GM12891 (cell line): ENCODE data around the gene ATP1A2.

ENCODE experiments used
- POLR2A ChIP-seq: IDR thresholded peaks from 2 replicates; pipeline ENCODE4 v1.6.1; 2011; ENCODE audit warnings: low read depth, low read length, control low read depth
- SPI1 ChIP-seq: IDR thresholded peaks from 2 replicates; pipeline ENCODE4 v1.6.1; 2011; ENCODE audit warnings: low read depth, low read length, control low read depth

GRCh38 chr1:160071289-160071688 is 44.3 kb upstream of the ATP1A2 start:
- TF ChIP-seq POLR2A (no peak), SPI1 (no peak)
